Stimulated activated effector memory CD8-positive, alpha-beta T cell treated with anti-CD3 and anti-CD28 coated beads, Interleukin-12 subunit alpha, Interleukin-12 subunit beta, amount 100 ng/mL, for 72 hours (primary cell): ENCODE results near the gene SPOCK1.
A peak's percentile ranks its signal among the peaks of the same experiment; 100 is the strongest.
"Not testable (repeated sequence)": the region's sequence is repeated elsewhere in the genome, so short reads cannot be mapped to it uniquely, and the experiment has no call there.

Experiments
- ATAC-seq: fragments of 150-1000 bp; cut with Tn5 transposase; 2 replicates; pipeline ENCODE4 v1.10.0; 2021
- DNase-seq, 2 donors: peaks; one replicate each; pipeline ENCODE4 v3.0.0; 2021 to 2022; ENCODE audit warnings: low spot score in 2 of 2
- H3K27ac Mint-ChIP-seq: one replicate; pipeline ENCODE4 v1.8.0; 2022; ENCODE audit warnings: mild to moderate bottlenecking, mixed read lengths
- H3K36me3 Mint-ChIP-seq: one replicate; pipeline ENCODE4 v1.8.0; 2022; ENCODE audit warnings: mild to moderate bottlenecking, mixed read lengths
- H3K4me1 Mint-ChIP-seq: one replicate; pipeline ENCODE4 v1.8.0; 2022; ENCODE audit warnings: mixed read lengths
- H3K4me3 Mint-ChIP-seq: one replicate; pipeline ENCODE4 v1.8.0; 2022; ENCODE audit warnings: mild to moderate bottlenecking, mixed read lengths
- H3K9me3 Mint-ChIP-seq: one replicate; pipeline ENCODE4 v1.8.0; 2022; ENCODE audit warnings: mixed read lengths

The SPOCK1 gene

GRCh38 chr5:137501226-137501625 is 2.1 kb upstream of the SPOCK1 start:
- ATAC-seq (no peak), DNase-seq (peak in 1 of 2 donors; percentile 23)
- Mint-ChIP-seq H3K36me3 (no peaks in the 10 kb centered on the region), H3K27ac (no peak overlapping the region), H3K4me3 (no peak overlapping the region), H3K4me1 (no peaks in the 10 kb centered on the region), H3K9me3 (no peaks in the 10 kb centered on the region)

- ATAC-seq, result no peak
- H3K4me1 Mint-ChIP-seq, result no peaks in the 10 kb centered on the region
- no peak overlapping the region for H3K27ac Mint-ChIP-seq
- H3K36me3 Mint-ChIP-seq, result no peaks in the 10 kb centered on the region
- no peak overlapping the region for H3K4me3 Mint-ChIP-seq
- H3K9me3 Mint-ChIP-seq, result no peaks in the 10 kb centered on the region
- no peak for DNase-seq
Measured at GRCh38 chr5:137500615-137501225, 1.6 kb upstream of the SPOCK1 start.

GRCh38 chr5:137499506-137499847 is 351 bp upstream of the SPOCK1 start:
- ATAC-seq, H3K9me3 Mint-ChIP-seq, DNase-seq, H3K36me3 Mint-ChIP-seq, H3K27ac Mint-ChIP-seq, H3K4me1 Mint-ChIP-seq, H3K4me3 Mint-ChIP-seq: not testable (repeated sequence)

GRCh38 chr5:137498301-137498735 is 808 bp downstream of the SPOCK1 start:
- H3K4me3 Mint-ChIP-seq, result no peak overlapping the region
- no peak overlapping the region for H3K27ac Mint-ChIP-seq
- no peaks in the 10 kb centered on the region for H3K4me1 Mint-ChIP-seq
- no peaks in the 10 kb centered on the region for H3K9me3 Mint-ChIP-seq
- DNase-seq (no peak), ATAC-seq (peak; percentile 7)
- H3K36me3 Mint-ChIP-seq, result no peaks in the 10 kb centered on the region

- Mint-ChIP-seq H3K4me3 (no peak overlapping the region), H3K9me3 (no peaks in the 10 kb centered on the region), H3K27ac (no peak overlapping the region), H3K36me3 (no peaks in the 10 kb centered on the region), H3K4me1 (no peaks in the 10 kb centered on the region)
- no peak for ATAC-seq
- no peak for DNase-seq
Measured at GRCh38 chr5:137497396-137498290, 1.5 kb downstream of the SPOCK1 start.

GRCh38 chr5:137496919-137497318 is 2.2 kb downstream of the SPOCK1 start:
- H3K4me3 Mint-ChIP-seq, result no peak overlapping the region
- no peaks in the 10 kb centered on the region for H3K4me1 Mint-ChIP-seq
- H3K36me3 Mint-ChIP-seq, result no peaks in the 10 kb centered on the region
- H3K9me3 Mint-ChIP-seq, result no peaks in the 10 kb centered on the region
- ATAC-seq (no peak), DNase-seq (no peak)
- no peak overlapping the region for H3K27ac Mint-ChIP-seq

GRCh38 chr5:137492331-137492730 is 6.8 kb downstream of the SPOCK1 start:
- no peaks in the 10 kb centered on the region for H3K36me3 Mint-ChIP-seq
- DNase-seq (no peak), ATAC-seq (no peak)
- no peaks in the 10 kb centered on the region for H3K9me3 Mint-ChIP-seq
- no peaks in the 10 kb centered on the region for H3K4me1 Mint-ChIP-seq
- no peak overlapping the region for H3K4me3 Mint-ChIP-seq
- H3K27ac Mint-ChIP-seq, result no peak overlapping the region

- Mint-ChIP-seq H3K27ac (no peak overlapping the region), H3K9me3 (no peaks in the 10 kb centered on the region), H3K4me1 (no peaks in the 10 kb centered on the region), H3K4me3 (no peak overlapping the region), H3K36me3 (no peaks in the 10 kb centered on the region)
- no peak for DNase-seq
- no peak for ATAC-seq
Measured at GRCh38 chr5:137491121-137491520, 8.0 kb downstream of the SPOCK1 start.

GRCh38 chr5:137490591-137490990 is 8.5 kb downstream of the SPOCK1 start:
- no peaks in the 10 kb centered on the region for H3K36me3 Mint-ChIP-seq
- ATAC-seq (no peak), DNase-seq (no peak)
- no peak overlapping the region for H3K27ac Mint-ChIP-seq
- no peak overlapping the region for H3K4me3 Mint-ChIP-seq
- H3K4me1 Mint-ChIP-seq, result no peaks in the 10 kb centered on the region
- H3K9me3 Mint-ChIP-seq, result no peaks in the 10 kb centered on the region

GRCh38 chr5:137488974-137489373 is 10.2 kb downstream of the SPOCK1 start:
- Mint-ChIP-seq H3K27ac (no peak overlapping the region), H3K9me3 (no peaks in the 10 kb centered on the region)

GRCh38 chr5:137488516-137488915 is 10.6 kb downstream of the SPOCK1 start:
- no peak overlapping the region for H3K27ac Mint-ChIP-seq

More at GRCh38 chr5:137488974-137489373, 10.2 kb downstream of the SPOCK1 start:
- Mint-ChIP-seq H3K36me3 (no peaks in the 10 kb centered on the region), H3K4me3 (no peak overlapping the region), H3K4me1 (no peaks in the 10 kb centered on the region)
- ATAC-seq (no peak), DNase-seq (no peak)

GRCh38 chr5:137487600-137487999 is 11.5 kb downstream of the SPOCK1 start:
- Mint-ChIP-seq H3K27ac (no peak overlapping the region), H3K9me3 (no peaks in the 10 kb centered on the region), H3K4me1 (no peaks in the 10 kb centered on the region), H3K4me3 (no peak overlapping the region), H3K36me3 (no peaks in the 10 kb centered on the region)
- ATAC-seq (no peak), DNase-seq (no peak)

More at GRCh38 chr5:137488516-137488915, 10.6 kb downstream of the SPOCK1 start:
- H3K4me3 Mint-ChIP-seq, result no peak overlapping the region
- no peaks in the 10 kb centered on the region for H3K9me3 Mint-ChIP-seq
- ATAC-seq, result no peak
- no peaks in the 10 kb centered on the region for H3K4me1 Mint-ChIP-seq
- H3K36me3 Mint-ChIP-seq, result no peaks in the 10 kb centered on the region
- DNase-seq, result no peak

GRCh38 chr5:137486707-137487106 is 12.4 kb downstream of the SPOCK1 start:
- H3K4me3 Mint-ChIP-seq, result no peak overlapping the region
- no peak for ATAC-seq
- no peak for DNase-seq
- no peaks in the 10 kb centered on the region for H3K36me3 Mint-ChIP-seq
- H3K27ac Mint-ChIP-seq, result no peak overlapping the region
- H3K9me3 Mint-ChIP-seq, result no peaks in the 10 kb centered on the region
- no peaks in the 10 kb centered on the region for H3K4me1 Mint-ChIP-seq

GRCh38 chr5:137481596-137481995 is 17.5 kb downstream of the SPOCK1 start:
- ATAC-seq, result no peak
- Mint-ChIP-seq H3K9me3 (no peaks in the 10 kb centered on the region), H3K4me1 (no peaks in the 10 kb centered on the region), H3K36me3 (no peaks in the 10 kb centered on the region), H3K4me3 (no peak overlapping the region), H3K27ac (no peak overlapping the region)
- no peak for DNase-seq

- H3K4me3 Mint-ChIP-seq, result no peak overlapping the region
- no peaks in the 10 kb centered on the region for H3K9me3 Mint-ChIP-seq
- no peak for DNase-seq
- no peaks in the 10 kb centered on the region for H3K4me1 Mint-ChIP-seq
- H3K36me3 Mint-ChIP-seq, result no peaks in the 10 kb centered on the region
- H3K27ac Mint-ChIP-seq, result no peak overlapping the region
- no peak for ATAC-seq
Measured at GRCh38 chr5:137478043-137478442, 21.1 kb downstream of the SPOCK1 start.

- H3K4me1 Mint-ChIP-seq, result no peaks in the 10 kb centered on the region
- DNase-seq, result no peak
- no peaks in the 10 kb centered on the region for H3K36me3 Mint-ChIP-seq
- no peak overlapping the region for H3K27ac Mint-ChIP-seq
- no peaks in the 10 kb centered on the region for H3K9me3 Mint-ChIP-seq
- no peak overlapping the region for H3K4me3 Mint-ChIP-seq
- ATAC-seq, result no peak
Measured at GRCh38 chr5:137470921-137471220, 28.3 kb downstream of the SPOCK1 start.
